B cell (primary cell): ENCODE data around the gene MPV17L. TPM values are rescaled to one million over a fixed set of nuclear protein-coding genes. Genes with fewer than 3 reads are reported as not detected.

ENCODE experiments used
- ATAC-seq: fragments of 200-7000 bp; cut with Tn5 transposase; one replicate; pipeline ENCODE4 v1.10.0; 2021; ENCODE audit warnings: low read depth, mild to moderate bottlenecking, moderate number of reproducible peaks, moderate library complexity
- CTCF ChIA-PET: fragments of 350-600 bp; sonication (Branson Sonifier 250); formaldehyde crosslinking; loops from one replicate; lab custom pipeline; 2021; ENCODE audit warnings: antibody characterized with exemption, inconsistent platforms; lab: Charles Lee
- POLR2A ChIA-PET: fragments of 350-600 bp; sonication (Branson Sonifier 250); formaldehyde crosslinking; loops from one replicate; lab custom pipeline; 2021; ENCODE audit warnings: antibody characterized with exemption; lab: Charles Lee
- DNase-seq: peaks from one replicate; pipeline ENCODE4 v3.0.0; 2013
- H2AFZ ChIP-seq: 2 replicates; pipeline ENCODE4 v1.6.1; 2012; ENCODE audit warnings: mild to moderate bottlenecking, low read depth, low read length; ENCODE audit not compliant: insufficient read depth, poor library complexity, severe bottlenecking
- H3K27ac ChIP-seq, 2 donors: 1 replicate in 1 of 2; 2 replicates in 1 of 2; pipeline ENCODE4 v1.5.1; 2012 to 2013; ENCODE audit warnings: low read length in 2 of 2, mild to moderate bottlenecking in 2 of 2, moderate library complexity in 1 of 2
- H3K27me3 ChIP-seq, 4 experiments: fragments of 200-600 bp in 1 of 4; sonication (generic) in 1 of 4; replicated peaks in 1 of 4; 1 replicate in 2 of 4; 2 replicates in 2 of 4; pipeline versions ENCODE4 v1.6.1 to v1.7.0; 2013 to 2016; ENCODE audit warnings: low read length in 3 of 4, mild to moderate bottlenecking in 2 of 4, mixed read lengths in 1 of 4, moderate library complexity in 1 of 4; ENCODE audit not compliant: insufficient read depth in 4 of 4, control insufficient read depth in 3 of 4; ENCODE audit errors: control extremely low read depth in 1 of 4
- H3K36me3 ChIP-seq, 2 experiments: replicated peaks in 1 of 2; 1 replicate in 1 of 2; 2 replicates in 1 of 2; pipeline versions ENCODE4 v1.6.1 to v1.7.1; 2013; ENCODE audit warnings: low read length in 1 of 2; ENCODE audit not compliant: insufficient read depth in 2 of 2, control insufficient read depth in 1 of 2; ENCODE audit errors: control extremely low read depth in 1 of 2, extremely low read depth in 1 of 2
- H3K4me1 ChIP-seq, 2 donors: fragments of 200-600 bp in 1 of 2; sonication (generic) in 1 of 2; 1 replicate in 1 of 2; 2 replicates in 1 of 2; pipeline versions ENCODE4 v1.5.1 to v1.6.1; 2013 to 2017; ENCODE audit warnings: low read length in 2 of 2; ENCODE audit not compliant: control insufficient read depth in 2 of 2, insufficient read depth in 2 of 2
- H3K4me2 ChIP-seq: replicated peaks from 2 replicates; pipeline ENCODE3; 2012; ENCODE audit warnings: mild to moderate bottlenecking, low read depth, low read length; ENCODE audit not compliant: poor library complexity, severe bottlenecking
- H3K4me3 ChIP-seq, 5 experiments: fragments of 200-600 bp in 1 of 5; sonication (generic) in 1 of 5; 1 replicate in 3 of 5; 2 replicates in 2 of 5; pipeline versions ENCODE4 v1.5.1 to v1.7.0; 2011 to 2016; ENCODE audit warnings: low read length in 4 of 5, mild to moderate bottlenecking in 4 of 5, low read depth in 2 of 5, control low read depth in 1 of 5, moderate library complexity in 1 of 5; ENCODE audit not compliant: insufficient read depth in 1 of 5; ENCODE audit errors: control extremely low read depth in 1 of 5, extremely low read depth in 1 of 5
- H3K79me2 ChIP-seq: fragments of 200-600 bp; sonication (generic); one replicate; pipeline ENCODE4 v1.6.0; 2016; ENCODE audit warnings: low read length; ENCODE audit not compliant: control insufficient read depth, insufficient read depth
- H3K9ac ChIP-seq: fragments of 200-600 bp; sonication (generic); 2 replicates; pipeline ENCODE4 v1.6.1; 2017; ENCODE audit warnings: mild to moderate bottlenecking, low read length, moderate library complexity
- H3K9me3 ChIP-seq, 3 donors: one replicate each; pipeline versions ENCODE4 v1.6.1 to v1.7.1; 2013; ENCODE audit warnings: low read length in 2 of 3; ENCODE audit not compliant: control insufficient read depth in 2 of 3, insufficient read depth in 1 of 3; ENCODE audit errors: control extremely low read depth in 1 of 3
- H4K20me1 ChIP-seq: 2 replicates; pipeline ENCODE4 v1.6.0; 2012; ENCODE audit warnings: mild to moderate bottlenecking, low read length; ENCODE audit not compliant: insufficient read depth, control insufficient read depth, poor library complexity, severe bottlenecking
- H3K27ac Mint-ChIP-seq: one replicate; pipeline ENCODE4 v1.8.0; 2021; ENCODE audit warnings: mixed read lengths
- H3K27me3 Mint-ChIP-seq: one replicate; pipeline ENCODE4 v1.8.0; 2021; ENCODE audit warnings: mixed read lengths
- H3K4me1 Mint-ChIP-seq: one replicate; pipeline ENCODE4 v1.8.0; 2021; ENCODE audit warnings: mixed read lengths
- H3K4me3 Mint-ChIP-seq: one replicate; pipeline ENCODE4 v1.8.0; 2021; ENCODE audit warnings: mixed read lengths
- H3K9me3 Mint-ChIP-seq: one replicate; pipeline ENCODE4 v1.8.0; 2022; ENCODE audit warnings: mixed read lengths; ENCODE audit not compliant: insufficient read depth
- CTCF ChIP-seq: fragments of 200-600 bp; IDR thresholded peaks from one replicate; pipeline ENCODE4 v1.8.0; 2022; ENCODE audit warnings: antibody characterized with exemption, mild to moderate bottlenecking
- EZH2 ChIP-seq: IDR thresholded peaks from 2 replicates; pipeline ENCODE4 v1.6.1; 2012; ENCODE audit warnings: borderline replicate concordance, low read depth, mild to moderate bottlenecking, moderate library complexity, low read length; ENCODE audit not compliant: insufficient read depth, poor library complexity, severe bottlenecking
- WGBS: methylation state at CpG from one replicate; pipeline ENCODE4 v1.1.5; 2013; ENCODE audit warnings: missing lambda C conversion rate; ENCODE audit not compliant: insufficient coverage; 5-methylcytosine and 5-hydroxymethylcytosine counted together
- intact Hi-C: fragments of 100-400 bp; cut with micrococcal nuclease; formaldehyde crosslinking; loops from one replicate; pipeline ENCODE4 v1.10.0; 2022
- polyA plus RNA-seq: library from polyadenylated mRNA; depleted of rRNA; stranded (reverse); fragments of >200 nt; gene quantifications from 2 replicates; pipeline ENCODE4 v1.2.3, GENCODE V29; 2012
- total RNA-seq, 2 donors: library from RNA; stranded (reverse); fragments of 120-200 nt in 1 of 2; gene quantifications; 1 replicate in 1 of 2; 2 replicates in 1 of 2; pipeline versions ENCODE4 v1.2.3 to v1.2.4, GENCODE V29; 2013 to 2022

MPV17L gene
- total and polyA plus RNA-seq, 2 donors (not counting 1 experiment from before 2014, with no cell fraction given) = 0.06 to 0.27 TPM

DNA sequence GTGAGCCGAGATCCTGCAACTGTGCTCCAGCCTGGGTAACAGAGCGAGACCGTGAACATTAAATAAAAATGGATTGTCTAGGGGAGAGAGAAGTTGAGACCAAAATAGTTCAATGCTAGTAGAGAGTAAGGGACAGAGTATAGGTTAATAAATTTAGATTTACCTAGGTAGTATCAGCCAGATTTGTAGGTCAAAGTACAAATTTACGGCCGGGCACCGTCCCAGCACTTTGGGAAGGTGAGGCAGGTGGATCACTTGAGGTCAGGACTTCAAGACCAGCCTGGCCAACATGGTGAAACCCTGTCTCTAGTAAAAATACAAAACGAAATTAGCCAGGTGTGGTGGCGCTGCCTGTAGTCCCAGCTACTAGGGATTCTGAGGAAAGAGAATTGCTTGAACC, 26.7 kb downstream of the MPV17L start:
- H3K9me3 Mint-ChIP-seq = no peaks in the 10 kb centered on the region
- Histone ChIP-seq H3K27me3 (no peaks in the 10 kb centered on the region), H3K79me2 (no peaks in the 10 kb centered on the region), H2AFZ (no peak overlapping the region), H3K9me3 (no peaks in the 10 kb centered on the region), H4K20me1 (no peaks in the 10 kb centered on the region), H3K9ac (no peak overlapping the region), H3K4me1 (no peaks in the 10 kb centered on the region), H3K36me3 (no peaks in the 10 kb centered on the region), H3K27ac (no peak overlapping the region), H3K4me3 (no peak overlapping the region), H3K4me2 (no peak overlapping the region)
- ChIA-PET CTCF (no interaction called here), POLR2A (no interaction called here)
- no peak overlapping the region for H3K27ac Mint-ChIP-seq
- 100% methylated on average over 7 of the region's 8 CpGs for WGBS
- H3K4me1 Mint-ChIP-seq = no peaks in the 10 kb centered on the region
- ATAC-seq (no peak), DNase-seq (no peak)
- intact Hi-C loops = no loop called here
- TF ChIP-seq EZH2 (no peak), CTCF (no peak)
- H3K27me3 Mint-ChIP-seq = peaks cover 17% of the 10 kb centered on the region
- no peak overlapping the region for H3K4me3 Mint-ChIP-seq

DNA sequence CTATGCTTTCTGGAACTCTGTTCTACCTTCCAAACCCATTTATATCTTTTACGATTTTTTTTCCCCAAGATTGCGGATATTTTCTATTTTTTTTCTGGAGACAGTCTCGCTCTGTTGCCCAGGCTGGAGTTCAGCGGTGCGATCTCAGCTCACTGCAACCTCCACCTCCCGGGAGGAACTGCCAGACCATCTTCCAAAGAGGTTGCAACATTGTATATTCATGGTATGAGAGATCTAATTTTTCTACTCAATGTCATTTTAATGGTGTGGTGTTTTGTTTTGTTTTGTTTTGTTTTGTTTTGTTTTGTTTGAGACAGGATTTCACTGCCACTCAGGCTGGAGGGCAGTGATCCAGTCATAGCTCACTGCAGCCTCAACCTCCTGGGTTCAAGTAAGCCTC, 30.3 kb downstream of the MPV17L start:
- no peaks in the 10 kb centered on the region for H3K9me3 ChIP-seq
- ChIA-PET POLR2A (interaction anchor here (0.6 kb wide), 1 partner anchor 274 kb away, joined by 4 read pairs; no protein-coding TSS in a partner anchor), CTCF (interaction anchor here (0.8 to 3.1 kb wide), 11 partner anchors 11 to 281 kb away, joined by 3 to 24 read pairs (median 4); partner anchors contain the start of gene MARF1)
- H3K79me2 ChIP-seq = no peaks in the 10 kb centered on the region
- no peak overlapping the region for H3K4me2 ChIP-seq
- no peak overlapping the region for H3K9ac ChIP-seq
- peaks cover 0 to 3% of the 10 kb centered on the region in 2 donors for H3K4me1 ChIP-seq
- Mint-ChIP-seq H3K4me3 (no peak overlapping the region), H3K4me1 (peaks cover 3% of the 10 kb centered on the region), H3K27me3 (peaks cover 17% of the 10 kb centered on the region), H3K27ac (no peak overlapping the region), H3K9me3 (no peaks in the 10 kb centered on the region)
- 100% methylated on average over 2 of the region's 6 CpGs for WGBS
- no peak overlapping the region for H2AFZ ChIP-seq
- H4K20me1 ChIP-seq = no peaks in the 10 kb centered on the region
- H3K27me3 ChIP-seq = no peaks in the 10 kb centered on the region
- no peak for DNase-seq
- H3K36me3 ChIP-seq = no peaks in the 10 kb centered on the region
- no peak overlapping the region for H3K4me3 ChIP-seq
- intact Hi-C loops = no loop called here
- TF ChIP-seq EZH2 (no peak), CTCF (no peak)
- no peak for ATAC-seq
- H3K27ac ChIP-seq = no peak overlapping the region
